Skeletal muscle cell (primary cell): ENCODE measurements around the gene MPV17.
"Not testable (repeated sequence)": the region's sequence is repeated elsewhere in the genome, so short reads cannot be mapped to it uniquely, and the experiment has no call there.

Experiments used
- DNase-seq: peaks from one replicate; pipeline ENCODE4 v3.0.0-alpha.2; 2010; ENCODE audit warnings: low read depth
- H3K4me3 ChIP-seq: 2 replicates; pipeline ENCODE4 v1.5.1; 2011; ENCODE audit warnings: low read depth, mild to moderate bottlenecking, control low read depth, low read length, moderate library complexity

Gene MPV17

DNA sequence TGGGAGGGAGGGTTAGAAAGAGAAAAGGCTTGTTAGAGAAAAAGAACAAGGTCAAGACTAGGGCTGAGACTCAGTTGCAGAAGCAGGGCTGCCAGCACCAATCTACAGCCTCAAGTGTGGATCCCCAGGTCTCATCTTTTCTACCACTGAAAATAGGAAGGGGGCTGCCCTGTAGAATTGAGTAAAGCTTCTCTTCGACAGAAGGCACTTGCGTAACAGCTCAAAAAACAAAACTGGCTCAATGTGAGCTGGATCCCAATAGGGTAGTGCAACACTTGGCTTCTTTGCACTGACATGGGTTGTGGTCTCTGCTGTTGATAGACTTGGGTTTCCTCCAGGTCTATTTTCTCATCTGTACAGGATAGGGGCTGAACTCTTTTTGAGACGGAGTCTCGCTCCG, 1.8 kb upstream of the MPV17 start:
- H3K4me3 ChIP-seq: no peak overlapping the region
- no peak for DNase-seq

DNA sequence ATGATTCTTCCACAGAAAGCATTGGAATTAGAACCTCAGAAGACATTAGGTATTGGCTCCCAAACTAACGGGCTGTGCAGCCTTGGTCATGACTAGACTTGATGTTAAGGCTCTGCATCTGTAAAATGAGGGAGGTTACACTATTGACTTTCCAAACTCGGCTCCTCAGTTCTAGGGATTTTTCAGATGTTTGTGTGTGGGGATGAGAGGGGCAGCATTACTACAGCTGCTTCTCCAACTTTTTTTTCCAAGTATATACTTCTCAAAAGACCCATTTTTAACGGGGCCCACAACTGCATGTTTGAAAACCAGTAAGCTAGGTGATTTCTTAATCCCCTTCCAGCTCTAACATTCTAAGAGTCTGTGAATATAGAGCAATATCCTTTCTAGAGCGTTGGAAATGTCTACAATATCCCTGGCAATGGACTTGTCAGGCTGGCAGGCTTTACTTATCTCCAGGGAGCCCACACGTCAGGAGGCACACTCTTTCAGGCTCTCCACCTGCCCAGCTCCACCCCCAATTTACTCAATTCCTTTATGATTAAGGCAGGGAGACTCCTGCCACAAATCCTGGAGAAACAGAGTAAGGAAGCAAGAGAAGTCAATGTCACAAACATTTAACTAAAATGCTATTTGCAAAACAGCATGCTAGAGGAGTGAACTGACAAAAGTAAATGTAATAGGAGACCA, 844 bp upstream of the MPV17 start:
- DNase-seq: no peak
- H3K4me3 ChIP-seq: peak overlapping the region; percentile 83

DNA sequence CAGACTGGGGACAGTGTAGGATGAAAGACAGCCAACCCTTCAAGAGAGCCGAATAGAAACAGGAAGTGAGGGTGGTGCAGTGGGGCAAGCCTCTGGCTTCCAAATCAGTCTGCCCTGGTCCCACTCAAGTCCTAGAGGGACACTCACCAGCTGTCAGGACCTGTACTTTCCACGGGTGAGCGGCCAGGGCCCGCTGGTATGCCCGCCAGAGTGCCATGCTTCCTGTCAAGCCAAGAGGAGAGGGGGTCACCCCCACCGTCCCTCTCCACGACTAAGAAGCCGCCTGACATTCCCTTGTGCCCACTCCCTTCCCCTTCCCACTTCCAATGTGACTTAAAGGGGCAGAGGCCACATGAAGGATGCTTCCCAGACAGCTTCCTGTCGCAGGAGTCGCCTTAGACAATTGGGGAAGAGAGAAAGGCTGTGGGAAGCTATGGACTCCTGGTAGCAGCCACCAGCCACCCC, 564 bp downstream of the MPV17 start:
- H3K4me3 ChIP-seq: peak overlapping the region; percentile 83
- no peak for DNase-seq

DNA sequence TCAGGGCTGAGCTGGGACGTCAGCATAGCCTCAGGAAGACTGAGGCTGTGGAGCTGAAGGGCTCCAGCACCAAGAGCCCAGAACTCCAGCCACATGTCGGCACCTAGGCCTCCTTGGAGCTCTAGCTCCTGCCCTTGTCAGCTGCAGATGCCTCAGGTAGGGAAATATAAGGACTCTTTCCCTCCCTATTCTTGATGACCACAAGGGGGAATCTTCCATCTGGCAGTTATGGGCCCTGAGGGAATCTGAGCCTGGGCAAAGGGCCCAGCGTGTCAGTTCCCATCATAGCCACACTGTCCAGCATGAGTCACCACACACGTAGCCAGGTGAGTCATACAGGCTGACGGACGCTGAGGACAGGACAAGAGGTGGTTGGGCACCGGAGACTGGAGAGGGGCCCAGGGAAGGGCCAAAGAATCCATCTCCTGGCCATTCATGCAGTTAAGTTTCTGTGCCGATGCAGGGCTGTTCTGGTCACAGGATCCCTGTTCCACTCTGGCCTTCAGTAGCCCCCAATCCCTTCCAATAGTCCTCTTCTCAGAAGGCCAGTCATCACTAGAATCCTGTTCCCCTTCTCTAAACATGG, 1.8 kb downstream of the MPV17 start:
- DNase-seq: peak; percentile 99
- peak overlapping the region; percentile 13 for H3K4me3 ChIP-seq

DNA sequence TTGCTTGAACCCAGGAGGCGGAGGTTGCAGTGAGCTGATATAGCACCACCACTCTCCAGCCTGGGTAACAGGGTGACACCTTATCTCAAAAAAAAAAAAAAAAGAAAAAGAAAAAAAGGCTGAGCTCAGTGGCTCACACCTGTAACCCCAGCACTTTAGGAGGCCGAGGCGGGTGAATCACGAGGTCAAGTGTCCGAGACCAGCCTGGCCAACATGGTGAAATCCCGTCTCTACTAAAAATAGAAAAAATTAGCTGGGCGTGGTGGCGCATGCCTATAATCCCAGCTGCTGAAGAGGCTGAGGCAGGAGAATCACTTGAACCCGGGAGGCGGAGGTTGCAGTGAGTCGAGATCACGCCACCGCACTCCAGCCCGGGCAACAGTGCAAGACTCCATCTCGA, 3.1 kb downstream of the MPV17 start:
- DNase-seq, H3K4me3 ChIP-seq: not testable (repeated sequence)

DNA sequence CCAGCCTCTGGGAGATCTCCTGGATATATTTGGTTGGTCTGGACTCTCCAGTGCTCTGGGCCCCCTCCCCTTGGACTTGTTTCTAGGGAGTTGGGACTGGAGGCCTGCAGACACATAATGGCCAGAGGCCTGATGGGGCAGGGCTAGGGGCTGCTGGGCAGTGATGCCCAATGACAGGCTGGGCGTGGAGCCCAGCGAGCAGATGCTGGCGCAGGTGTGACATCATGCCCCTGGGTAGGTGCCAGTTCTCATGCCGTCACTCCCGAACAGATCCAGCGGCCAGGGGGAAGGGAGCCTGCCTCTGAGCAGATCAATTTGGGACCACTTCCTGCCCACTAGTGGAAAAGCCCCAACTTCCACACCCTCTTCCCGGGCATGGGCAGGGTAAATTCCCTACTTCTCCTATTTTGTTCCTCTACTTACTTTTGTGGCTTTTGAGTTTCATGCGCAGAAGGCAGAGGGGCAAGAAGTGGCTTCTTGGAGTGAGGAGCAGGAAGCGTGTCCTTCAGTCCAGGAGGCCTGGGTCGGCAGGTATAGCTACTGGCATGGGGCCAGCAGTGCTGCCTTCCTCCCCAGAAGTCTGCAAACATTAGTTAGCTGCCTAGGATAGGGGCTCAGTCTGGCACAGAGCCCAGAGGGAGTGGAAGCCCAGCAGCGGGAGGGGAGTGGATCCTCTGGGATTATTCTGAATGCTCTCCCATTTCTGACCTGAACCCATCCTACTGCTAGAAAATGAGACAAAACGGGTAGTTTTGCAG, 6.1 kb downstream of the MPV17 start:
- H3K4me3 ChIP-seq: no peak overlapping the region
- DNase-seq: no peak

DNA sequence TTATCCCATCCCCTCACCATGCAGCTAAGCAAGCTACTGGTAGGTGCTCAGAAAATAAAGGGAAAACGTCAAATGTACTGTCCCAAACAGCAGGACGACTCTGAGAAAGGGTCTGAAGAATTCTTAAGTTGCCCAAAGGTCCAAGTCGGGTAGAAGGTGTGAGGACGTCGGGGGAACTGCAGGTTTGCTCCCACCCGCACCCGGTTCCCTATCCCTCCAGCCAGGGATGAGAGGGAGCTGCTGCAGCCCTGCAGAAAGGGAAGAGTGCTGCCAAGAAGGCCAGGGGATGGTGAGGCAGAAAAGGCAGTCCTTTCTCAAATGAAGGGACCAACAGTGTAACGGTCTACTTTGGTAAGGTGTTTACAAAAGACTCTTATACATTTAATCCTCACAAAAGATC, 7.8 kb downstream of the MPV17 start:
- no peak for DNase-seq

DNA sequence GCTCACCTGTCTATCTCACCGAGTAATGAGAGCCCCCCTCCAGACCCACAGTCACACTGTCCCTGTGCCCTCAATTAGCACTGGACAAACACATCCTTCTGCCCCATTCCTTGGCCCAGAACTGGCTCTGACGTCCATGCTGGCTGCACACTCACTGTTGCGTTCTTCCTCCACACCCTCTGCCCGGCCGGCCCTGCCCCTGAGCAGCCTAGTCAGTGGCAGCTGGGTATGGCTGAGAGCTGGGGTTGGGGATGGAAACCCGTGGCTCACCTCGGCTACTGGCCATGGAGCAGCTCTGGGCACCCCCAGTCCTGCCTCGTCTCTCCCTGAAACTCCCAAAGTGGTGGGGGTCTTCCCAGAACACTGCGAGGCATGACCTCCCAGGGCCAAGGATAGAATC, 8.2 kb downstream of the MPV17 start:
- no peak for DNase-seq

More for the DNA sequence above, 7.8 kb downstream of the MPV17 start:
- no peak overlapping the region for H3K4me3 ChIP-seq

DNA sequence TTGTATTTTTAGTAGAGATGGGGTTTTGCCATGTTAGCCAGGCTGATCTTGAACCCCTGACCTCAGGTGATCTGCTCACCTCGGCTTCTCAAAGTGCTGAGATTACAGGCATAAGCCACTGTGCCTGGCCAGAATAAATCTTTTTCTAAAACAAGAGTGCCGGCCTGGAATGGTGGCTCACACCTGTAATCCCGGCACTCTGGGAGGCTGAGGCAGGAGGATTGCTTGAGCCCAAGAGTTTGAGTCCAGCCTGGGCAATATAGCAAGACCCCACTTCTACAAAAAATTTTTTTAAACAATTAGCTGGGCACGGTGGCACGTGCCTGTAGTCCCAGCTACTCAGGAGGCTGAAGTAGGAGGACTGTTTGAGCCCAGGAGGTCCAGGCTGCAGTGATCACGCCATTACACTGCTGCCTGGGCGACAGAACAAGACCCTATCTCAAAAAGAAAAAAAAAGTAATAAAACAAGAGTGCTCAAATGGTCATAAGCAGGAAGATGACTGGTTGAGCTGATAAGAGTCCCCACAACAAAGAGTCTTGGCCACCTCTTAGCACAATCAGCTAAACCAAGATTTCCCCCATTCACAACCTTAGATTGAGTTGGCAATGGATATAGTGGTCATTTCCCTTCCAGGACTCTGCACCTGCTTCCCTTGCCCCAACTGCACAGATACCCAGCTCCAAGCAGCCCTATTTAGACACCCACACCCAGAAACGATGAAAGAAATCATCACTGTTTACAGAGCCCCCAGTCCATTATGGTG, 8.8 kb downstream of the MPV17 start:
- no peak overlapping the region for H3K4me3 ChIP-seq
- DNase-seq: no peak

More for the DNA sequence above, 8.2 kb downstream of the MPV17 start:
- no peak overlapping the region for H3K4me3 ChIP-seq

DNA sequence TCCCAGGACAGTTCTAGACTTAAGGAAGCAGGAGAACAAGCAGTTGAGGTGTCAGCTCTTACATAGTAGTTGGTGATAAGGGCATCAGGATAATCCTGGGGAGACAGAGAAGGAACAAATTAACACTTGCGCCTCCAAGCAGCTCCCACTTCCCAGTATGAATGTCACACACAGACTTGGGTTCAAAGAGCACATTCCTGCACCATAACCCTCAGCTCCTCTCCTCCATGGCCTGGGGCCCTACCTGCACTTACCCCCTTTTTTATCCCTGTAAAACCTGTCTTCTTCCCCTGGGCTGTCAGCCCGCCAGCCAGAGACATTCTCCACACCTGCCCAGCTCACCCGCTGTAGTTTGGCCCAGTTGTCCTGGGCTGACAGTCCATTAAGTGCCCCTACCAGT, 10.7 kb downstream of the MPV17 start:
- no peak for DNase-seq
- no peak overlapping the region for H3K4me3 ChIP-seq

DNA sequence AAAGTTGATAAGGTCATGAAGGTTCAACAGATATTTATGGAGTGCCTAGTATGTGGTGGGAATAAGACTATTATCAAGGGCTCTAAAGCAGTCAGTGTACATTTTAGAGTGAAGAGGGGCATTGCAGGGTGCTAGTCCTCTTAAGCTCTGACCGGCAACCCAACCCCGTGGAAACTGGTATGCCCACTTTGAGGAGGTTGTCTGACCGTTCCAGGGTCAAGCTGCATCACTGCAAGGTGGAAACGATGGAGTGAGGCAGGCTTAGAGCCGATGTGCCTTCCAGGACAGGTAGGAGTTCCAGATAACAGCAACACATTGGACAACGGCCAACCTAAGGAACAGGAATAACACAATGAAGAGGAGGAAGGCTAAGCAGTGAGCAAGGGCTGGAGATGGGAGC, 13.2 kb downstream of the MPV17 start:
- no peak for DNase-seq
- no peak overlapping the region for H3K4me3 ChIP-seq

DNA sequence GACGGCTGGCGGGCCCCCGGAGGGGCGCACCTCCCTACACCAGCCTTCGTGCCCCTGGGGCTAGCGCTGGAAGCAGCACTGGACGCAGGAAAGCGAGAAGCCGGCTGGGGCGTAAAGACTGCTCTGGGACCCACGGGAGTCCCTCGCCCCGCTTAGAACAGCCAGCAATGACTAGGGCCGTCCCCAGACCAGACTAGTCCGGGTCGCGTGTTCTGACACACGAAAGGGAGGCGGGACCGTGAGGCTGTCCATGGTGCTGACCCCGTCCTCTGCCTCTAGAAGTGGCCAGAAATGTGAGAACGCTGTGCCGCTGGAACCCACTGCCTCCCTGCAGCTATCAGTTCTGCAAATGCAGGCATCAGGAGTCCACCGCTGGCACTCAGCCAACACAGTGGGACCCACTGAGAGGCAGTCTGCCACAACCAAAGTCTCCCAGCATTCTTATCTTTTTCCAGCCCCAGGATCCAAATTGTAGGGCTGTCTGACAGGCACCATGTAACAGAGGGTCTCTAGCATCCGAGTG, 14.5 kb downstream of the MPV17 start, which contains the start of gene UCN:
Gene UCN, minus strand, starts transcription at position 87 of the 523 bp plus-strand sequence. CDS start 550 bp downstream, outside the sequence.
- no peak for DNase-seq

DNA sequence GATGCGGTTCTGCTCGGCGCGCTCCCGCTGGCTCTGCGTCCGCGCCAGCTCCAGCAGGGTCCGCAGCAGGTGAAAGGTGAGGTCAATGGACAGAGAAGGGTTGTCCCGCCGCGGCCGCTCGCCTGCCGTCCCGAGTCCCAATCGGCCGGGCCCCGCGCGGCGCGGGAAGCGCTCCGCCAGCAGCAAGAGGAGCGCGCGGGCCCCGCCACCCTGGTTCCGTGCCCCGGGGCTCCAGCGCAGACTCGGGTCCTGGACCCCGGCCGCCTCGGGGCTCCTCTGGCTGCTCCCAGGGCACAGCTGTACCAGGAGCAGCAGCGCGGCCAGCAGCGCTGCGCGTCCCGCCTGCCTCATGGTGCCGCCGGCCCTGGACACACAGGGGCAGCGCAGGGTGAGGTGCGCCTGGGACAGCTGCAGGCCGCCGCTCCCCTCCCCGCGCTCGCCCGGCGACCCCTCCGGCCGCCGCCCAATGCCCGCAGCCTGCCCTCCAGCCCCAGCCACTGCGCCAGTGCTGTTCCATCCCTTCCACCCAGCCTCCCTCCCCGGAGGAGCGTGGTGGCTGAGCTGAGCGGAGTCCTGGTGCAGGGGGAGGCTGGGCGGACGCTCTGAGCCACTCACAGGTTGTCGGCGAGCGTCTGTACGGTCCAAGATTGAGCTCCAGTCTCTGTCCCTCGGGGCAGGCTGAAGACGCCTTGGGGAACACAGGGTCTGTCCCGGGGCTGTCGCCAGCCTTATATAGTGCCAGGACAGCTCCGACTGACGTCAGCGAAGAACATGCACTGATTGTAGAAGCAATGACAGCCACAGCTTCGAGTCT, 15.1 kb downstream of the MPV17 start:
- DNase-seq: no peak
- no peak overlapping the region for H3K4me3 ChIP-seq

More for the DNA sequence above, 14.5 kb downstream of the MPV17 start, which contains the start of gene UCN:
- no peak within 1 kb of the TSS for H3K4me3 ChIP-seq

DNA sequence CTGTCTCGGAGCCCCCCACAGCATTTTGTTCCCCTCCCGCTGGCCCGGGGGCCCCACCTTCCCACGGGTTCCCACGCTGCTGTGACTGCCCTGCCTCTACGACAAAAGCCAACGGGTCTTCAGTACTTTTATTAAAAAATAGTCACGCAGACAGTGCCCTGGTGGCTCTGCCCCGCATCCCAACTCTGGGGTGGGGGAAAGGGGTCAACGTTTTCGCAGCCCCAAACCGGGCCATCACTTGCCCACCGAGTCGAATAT, 15.7 kb downstream of the MPV17 start:
- no peak for DNase-seq
- H3K4me3 ChIP-seq: no peak overlapping the region

DNA sequence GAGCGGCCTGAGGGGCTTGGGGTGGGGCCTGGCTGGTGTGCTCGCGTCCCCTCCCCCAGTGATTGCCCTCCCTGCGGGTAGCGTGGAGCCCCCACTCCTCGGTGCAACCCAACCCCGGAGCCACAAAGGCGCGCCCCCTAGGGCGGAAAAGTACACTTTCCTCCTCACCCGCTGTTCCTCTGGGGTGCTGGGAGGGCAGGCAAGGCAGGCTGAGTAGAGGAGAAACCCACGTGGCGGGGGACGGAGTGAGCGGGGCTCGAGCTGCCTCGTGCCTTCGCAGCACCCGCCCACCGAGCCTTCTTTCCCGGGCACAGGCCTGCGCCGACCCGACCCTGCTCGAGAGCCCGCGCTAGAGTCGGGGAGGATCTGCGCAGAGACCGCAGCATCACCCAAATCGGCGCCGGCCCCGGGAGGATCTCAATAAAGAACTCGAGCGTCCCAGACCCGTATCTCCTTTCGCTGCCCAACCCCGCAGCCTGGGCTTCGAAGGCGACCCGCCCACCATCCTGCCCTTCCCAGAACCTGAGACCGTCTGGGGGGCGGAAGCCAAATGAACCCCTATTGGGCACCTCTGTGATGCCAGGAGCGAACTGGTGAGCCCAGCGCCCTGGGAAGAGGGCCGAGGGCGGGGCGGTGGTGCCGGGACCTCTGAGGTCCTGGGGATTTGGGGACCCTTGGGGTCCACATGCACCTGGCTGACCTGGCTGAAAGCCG, 16.2 kb downstream of the MPV17 start:
- no peak overlapping the region for H3K4me3 ChIP-seq
- no peak for DNase-seq

DNA sequence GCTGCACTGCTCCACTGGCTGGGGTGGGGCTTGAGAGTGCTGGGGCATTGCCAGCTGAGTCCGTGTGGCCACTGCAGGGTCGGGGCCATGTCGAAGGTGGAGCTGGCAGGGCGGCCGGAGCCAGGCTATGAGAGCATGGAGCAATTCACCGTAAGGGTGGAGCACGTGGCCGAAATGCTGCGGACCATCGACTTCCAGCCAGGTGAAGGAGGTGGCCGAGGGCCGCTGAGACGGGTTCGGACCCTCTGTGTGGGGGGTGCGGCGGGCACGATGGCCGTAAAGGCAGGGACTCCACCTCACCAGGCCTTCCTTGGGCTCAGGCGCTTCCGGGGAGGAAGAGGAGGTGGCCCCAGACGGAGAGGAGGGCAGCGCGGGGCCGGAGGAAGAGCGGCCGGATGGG, 16.8 kb downstream of the MPV17 start:
- H3K4me3 ChIP-seq: no peak overlapping the region
- DNase-seq: no peak

DNA sequence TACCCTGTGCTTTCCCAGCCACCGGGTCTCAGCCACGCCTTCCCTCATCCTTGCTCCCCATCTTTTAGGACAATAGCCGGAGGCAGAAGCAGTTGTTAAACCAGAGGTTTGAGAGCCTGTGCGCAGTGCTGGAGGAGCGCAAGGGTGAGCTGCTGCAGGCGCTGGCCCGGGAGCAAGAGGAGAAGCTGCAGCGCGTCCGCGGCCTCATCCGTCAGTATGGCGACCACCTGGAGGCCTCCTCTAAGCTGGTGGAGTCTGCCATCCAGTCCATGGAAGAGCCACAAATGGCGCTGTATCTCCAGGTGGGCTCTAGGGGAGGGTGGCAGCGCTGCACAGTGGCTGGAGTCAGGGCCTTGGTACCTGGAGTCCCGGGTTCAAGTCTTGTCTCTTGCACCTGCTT, 17.4 kb downstream of the MPV17 start:
- H3K4me3 ChIP-seq: no peak overlapping the region
- no peak for DNase-seq

DNA sequence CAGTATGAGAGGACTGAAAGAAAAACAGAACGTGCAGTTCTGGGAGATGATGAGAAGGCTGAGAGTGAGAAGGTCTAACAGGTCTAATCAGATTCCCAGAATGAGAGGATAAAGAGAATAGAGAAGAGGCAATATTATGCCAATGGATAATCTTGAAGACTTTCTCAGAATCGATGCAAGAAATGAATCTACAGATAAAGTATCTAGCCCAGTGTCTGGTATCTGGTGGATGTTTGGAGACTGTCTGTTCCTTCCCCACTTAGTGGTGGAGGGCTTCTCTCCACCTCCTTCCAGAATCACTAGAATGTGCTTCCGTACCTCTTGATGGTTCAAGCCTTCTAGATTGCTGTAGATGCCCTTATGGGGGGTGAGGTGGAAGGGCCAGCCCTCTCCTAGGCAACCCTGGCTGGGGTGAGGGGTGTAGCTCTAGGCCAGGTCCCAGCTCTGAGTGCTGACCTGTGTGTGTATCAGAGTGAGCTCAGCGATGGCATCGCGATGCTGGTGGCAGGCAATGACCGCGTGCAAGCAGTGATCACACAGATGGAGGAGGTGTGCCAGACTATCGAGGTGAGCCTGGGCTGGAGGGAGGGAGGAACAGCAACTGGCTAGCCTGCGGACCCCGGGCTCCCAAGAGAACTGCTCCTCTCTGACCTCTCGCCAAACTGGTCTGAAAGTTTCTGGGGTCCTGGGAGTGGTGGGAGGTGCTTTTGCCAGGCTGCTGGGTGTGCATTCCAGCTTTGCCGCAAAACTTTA, 18.2 kb downstream of the MPV17 start:
- H3K4me3 ChIP-seq: no peak overlapping the region
- no peak for DNase-seq
